ENCODE data around the gene JRKL.

DNA sequence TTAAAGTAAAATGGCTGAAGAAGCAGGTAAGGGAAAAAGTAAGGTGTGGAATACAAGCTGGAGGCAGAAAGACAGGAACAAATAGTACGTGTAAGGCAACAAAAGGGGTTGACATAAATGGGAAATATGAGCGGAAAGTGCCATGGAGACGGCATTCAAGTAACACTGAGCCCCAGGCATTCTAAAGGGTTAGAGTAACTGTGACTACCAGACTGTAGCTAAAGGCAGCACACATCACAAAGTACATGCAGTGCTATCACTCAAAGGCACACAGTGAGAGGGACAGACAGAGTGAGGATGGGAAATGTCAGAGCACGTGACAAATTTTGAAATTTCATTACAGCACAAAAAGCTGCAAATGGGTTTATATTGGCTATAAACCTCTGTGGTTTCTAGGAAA lies 33.0 kb upstream of the JRKL start:
- TF ChIP-seq CTCF (IDR thresholded peaks at IDR 0.05), result no peak
- no peak for TF ChIP-seq POLR2A (IDR thresholded peaks at IDR 0.05)
